ENCODE results near the gene NRROS. TPM values are rescaled to one million over a fixed set of nuclear protein-coding genes. Genes with fewer than 3 reads are reported as not detected.

NRROS gene
- total RNA-seq, 4 donors from 2014 or later, result 2.5 to 3.7 TPM; not detected in 2

- Histone ChIP-seq H3K36me3 (no peaks in the 10 kb centered on the region), H3K27ac (no peak overlapping the region), H3K9me3 (no peaks in the 10 kb centered on the region), H3K27me3 (no peaks in the 10 kb centered on the region), H3K4me1 (no peaks in the 10 kb centered on the region), H3K4me3 (no peak overlapping the region)
- 94 to 95% methylated on average over 4 to 14 of the region's 14 CpGs for WGBS, 2 donors (ENCODE audit: low coverage in 1 of 2)
- no peak for DNase-seq
- TF ChIP-seq EP300 (IDR thresholded peaks at IDR 0.05; ENCODE audit: low read depth) (no peak), POLR2A (IDR thresholded peaks at IDR 0.05) (no peak), CTCF (IDR thresholded peaks at IDR 0.05) (no peak)
- intact Hi-C loops (cut with DNase I; ENCODE audit: low total_unique reads), result no loop called here
- in situ Hi-C loops (cut with MboI; ENCODE audit: low pct_ligation_motif_present in 1 of 4, low pct_unique_long_range_greater_than_20kb in 1 of 4, low sequenced_read_pairs in 3 of 4), result no loop called here
Observed at GRCh38 chr3:196667056-196667825, 27.7 kb downstream of the NRROS start.

GRCh38 chr3:196670339-196670738 is 30.8 kb downstream of the NRROS start:
- no peak overlapping the region for H3K4me3 ChIP-seq
- intact Hi-C loops (cut with DNase I; ENCODE audit: low total_unique reads) (no loop called here), in situ Hi-C loops (cut with MboI; ENCODE audit: low pct_ligation_motif_present in 1 of 4, low pct_unique_long_range_greater_than_20kb in 1 of 4, low sequenced_read_pairs in 3 of 4) (no loop called here)
- 28 to 45% methylated on average over 3 to 6 of the region's 6 CpGs for WGBS, 2 donors (ENCODE audit: low coverage in 1 of 2)
- no peaks in the 10 kb centered on the region for H3K4me1 ChIP-seq
- no peak overlapping the region for H3K27ac ChIP-seq
- no peak for DNase-seq
- no peaks in the 10 kb centered on the region for H3K9me3 ChIP-seq
- no peak for TF ChIP-seq EP300 (IDR thresholded peaks at IDR 0.05; ENCODE audit: low read depth)
- TF ChIP-seq POLR2AphosphoS5 (IDR thresholded peaks at IDR 0.05), result no peak
- TF ChIP-seq POLR2A (IDR thresholded peaks at IDR 0.05), result no peak
- no peak for TF ChIP-seq CTCF (IDR thresholded peaks at IDR 0.05)
- no peaks in the 10 kb centered on the region for H3K27me3 ChIP-seq
- no peaks in the 10 kb centered on the region for H3K36me3 ChIP-seq

GRCh38 chr3:196673632-196674031 is 34.1 kb downstream of the NRROS start:
- 83 to 88% methylated on average over 3 of the region's 3 CpGs for WGBS, 2 donors (ENCODE audit: low coverage in 1 of 2)
- in situ Hi-C loops (cut with MboI; ENCODE audit: low pct_ligation_motif_present in 1 of 4, low pct_unique_long_range_greater_than_20kb in 1 of 4, low sequenced_read_pairs in 3 of 4) (no loop called here), intact Hi-C loops (cut with DNase I; ENCODE audit: low total_unique reads) (no loop called here)
- DNase-seq, result no peak
- H3K27ac ChIP-seq, result no peak overlapping the region
- no peak overlapping the region for H3K4me3 ChIP-seq
- no peaks in the 10 kb centered on the region for H3K9me3 ChIP-seq
- no peaks in the 10 kb centered on the region for H3K36me3 ChIP-seq
- no peaks in the 10 kb centered on the region for H3K27me3 ChIP-seq
- TF ChIP-seq POLR2A (IDR thresholded peaks at IDR 0.05) (no peak), CTCF (IDR thresholded peaks at IDR 0.05) (no peak), EP300 (IDR thresholded peaks at IDR 0.05; ENCODE audit: low read depth) (no peak), POLR2AphosphoS5 (IDR thresholded peaks at IDR 0.05) (no peak)
- no peaks in the 10 kb centered on the region for H3K4me1 ChIP-seq

GRCh38 chr3:196677353-196677752 is 37.9 kb downstream of the NRROS start:
- in situ Hi-C loops (cut with MboI; ENCODE audit: low pct_ligation_motif_present in 1 of 4, low pct_unique_long_range_greater_than_20kb in 1 of 4, low sequenced_read_pairs in 3 of 4), result no loop called here
- TF ChIP-seq CTCF (IDR thresholded peaks at IDR 0.05) (no peak), POLR2A (IDR thresholded peaks at IDR 0.05) (no peak), POLR2AphosphoS5 (IDR thresholded peaks at IDR 0.05) (no peak), EP300 (IDR thresholded peaks at IDR 0.05; ENCODE audit: low read depth) (no peak)
- H3K4me3 ChIP-seq, result no peak overlapping the region
- no peaks in the 10 kb centered on the region for H3K36me3 ChIP-seq
- 29 to 50% methylated on average over 1 of the region's 1 CpG for WGBS, 2 donors (ENCODE audit: low coverage in 1 of 2)
- no peaks in the 10 kb centered on the region for H3K27me3 ChIP-seq
- intact Hi-C loops (cut with DNase I; ENCODE audit: low total_unique reads), result no loop called here
- no peaks in the 10 kb centered on the region for H3K4me1 ChIP-seq
- no peak for DNase-seq
- no peaks in the 10 kb centered on the region for H3K9me3 ChIP-seq
- no peak overlapping the region for H3K27ac ChIP-seq
